GM12878 (cell line): ENCODE measurements around the gene FCHSD2. TPM values are rescaled to one million over a fixed set of nuclear protein-coding genes. Genes with fewer than 3 reads are reported as not detected.
A peak's percentile ranks its signal among the peaks of the same experiment; 100 is the strongest.

Source experiments
- ATAC-seq: fragments of 200-7000 bp; cut with Tn5 transposase; 3 replicates; pipeline ENCODE4 v1.9.1; 2020; ENCODE audit warnings: mild to moderate bottlenecking, moderate library complexity
- BruUV-seq: library from RNA; stranded (reverse); fragments of 400-500 nt; replicated peaks from 2 replicates; lab custom pipeline; 2021; lab: Mats Ljungman, UMichigan
- CTCF ChIA-PET: fragments of 300-600 bp; sonication (Branson Sonifier 250); formaldehyde crosslinking; extraction: SDS; loops from one replicate; lab custom pipeline; 2021; ENCODE audit warnings: inconsistent platforms; lab: Yijun Ruan, JAX
- POLR2A ChIA-PET: fragments of 350-600 bp; formaldehyde crosslinking; extraction: SDS; loops from one replicate; lab custom pipeline; 2021; ENCODE audit warnings: inconsistent platforms; lab: Charles Lee
- RAD21 ChIA-PET: fragments of 300-600 bp; sonication (Branson Sonifier 250); formaldehyde crosslinking; loops from one replicate; lab custom pipeline; 2023; ENCODE audit warnings: antibody characterized with exemption; ENCODE audit not compliant: unreplicated experiment; lab: Charles Lee
- SMC1A ChIA-PET: fragments of 300-600 bp; sonication (Branson Sonifier 250); formaldehyde crosslinking; loops from one replicate; lab custom pipeline; 2023; ENCODE audit not compliant: unreplicated experiment, uncharacterized antibody; lab: Charles Lee
- DNase-seq: peaks from one replicate; pipeline ENCODE4 v3.0.0-alpha.2; 2011; ENCODE audit warnings: low read depth, low spot score
- FAIRE-seq: peaks from 3 replicates; lab custom pipeline; 2011; peaks lifted over from hg19 to GRCh38; lab: Jason Lieb, UNC
- H2AFZ ChIP-seq: 2 replicates; pipeline ENCODE4 v1.6.0; 2011; ENCODE audit warnings: low read depth, low read length, control low read depth; ENCODE audit not compliant: control insufficient read depth
- H3K27ac ChIP-seq: 2 replicates; pipeline ENCODE4 v1.5.1; 2011; ENCODE audit warnings: control low read depth; ENCODE audit not compliant: control insufficient read depth, insufficient read depth
- H3K27me3 ChIP-seq, 2 experiments: replicated peaks in 1 of 2; 2 replicates each; pipeline versions ENCODE4 v1.6.0 to v1.6.1; 2011; ENCODE audit warnings: low read length in 1 of 2; ENCODE audit not compliant: control insufficient read depth in 2 of 2, insufficient read depth in 2 of 2
- H3K36me3 ChIP-seq, 2 experiments: 2 replicates each; pipeline ENCODE4 v1.5.1; 2011; ENCODE audit warnings: low read length in 1 of 2; ENCODE audit not compliant: control insufficient read depth in 2 of 2, insufficient read depth in 2 of 2
- H3K4me1 ChIP-seq: 2 replicates; pipeline ENCODE4 v1.6.1; 2011; ENCODE audit warnings: mild to moderate bottlenecking, low read length, moderate library complexity, mixed read lengths; ENCODE audit not compliant: control insufficient read depth, insufficient read depth
- H3K4me2 ChIP-seq: 2 replicates; pipeline ENCODE4 v1.6.0; 2011; ENCODE audit warnings: control low read depth; ENCODE audit not compliant: control insufficient read depth, insufficient read depth
- H3K4me3 ChIP-seq: fragments of 200-600 bp; sonication (generic); 2 replicates; pipeline ENCODE4 v1.5.1; 2016
- H3K79me2 ChIP-seq: 2 replicates; pipeline ENCODE4 v1.6.0; 2011; ENCODE audit warnings: low read length; ENCODE audit not compliant: control insufficient read depth, insufficient read depth
- H3K9ac ChIP-seq: 2 replicates; pipeline ENCODE4 v1.8.0; 2011; ENCODE audit warnings: low read length, control low read depth, mixed read lengths; ENCODE audit not compliant: control insufficient read depth, insufficient read depth
- H3K9me3 ChIP-seq: replicated peaks from 3 replicates; pipeline ENCODE4 v1.5.1; 2011; ENCODE audit warnings: mild to moderate bottlenecking, low read length; ENCODE audit not compliant: control insufficient read depth, insufficient read depth
- H4K20me1 ChIP-seq: 2 replicates; pipeline ENCODE4 v1.6.0; 2011; ENCODE audit not compliant: control insufficient read depth, insufficient read depth
- BHLHE40 ChIP-seq, 2 experiments: fragments of 450-650 bp in 1 of 2; IDR thresholded peaks; 2 replicates each; pipeline ENCODE4 v1.6.1; 2011 to 2017; ENCODE audit warnings: low read depth in 2 of 2, borderline replicate concordance in 1 of 2, improper control_type of control experiment in 1 of 2, low read length in 1 of 2, mild to moderate bottlenecking in 1 of 2
- CREM ChIP-seq: IDR thresholded peaks from 2 replicates; pipeline ENCODE4 v1.6.1; 2014; ENCODE audit warnings: antibody characterized with exemption, low read depth
- HDGF ChIP-seq: fragments of 450-650 bp; IDR thresholded peaks from 2 replicates; pipeline ENCODE4 v1.6.1; 2016; ENCODE audit warnings: antibody characterized with exemption
- IRF5 ChIP-seq: fragments of 450-650 bp; IDR thresholded peaks from 2 replicates; pipeline ENCODE4 v1.6.1; 2017; ENCODE audit warnings: borderline replicate concordance
- JUNB ChIP-seq: IDR thresholded peaks from 2 replicates; pipeline ENCODE4 v1.6.1; 2016; ENCODE audit warnings: antibody characterized with exemption, mild to moderate bottlenecking
- MEF2A ChIP-seq: IDR thresholded peaks from 2 replicates; pipeline ENCODE4 v1.6.1; 2011; ENCODE audit warnings: low read depth, mild to moderate bottlenecking, low read length, moderate library complexity; ENCODE audit not compliant: insufficient read depth
- NFIC ChIP-seq: IDR thresholded peaks from 2 replicates; pipeline ENCODE4 v1.6.1; 2012; ENCODE audit warnings: low read depth, mild to moderate bottlenecking, inconsistent platforms, low read length, moderate library complexity
- NFYA ChIP-seq: IDR thresholded peaks from 2 replicates; pipeline ENCODE4 v1.6.1; 2011; ENCODE audit warnings: low read depth, mild to moderate bottlenecking, low read length, improper control_type of control experiment, borderline replicate concordance
- NR2F1 ChIP-seq: fragments of 450-650 bp; conservative IDR thresholded peaks from 2 replicates; pipeline ENCODE4 v1.6.1; 2017; ENCODE audit warnings: mild to moderate bottlenecking
- RUNX3 ChIP-seq: IDR thresholded peaks from 2 replicates; pipeline ENCODE4 v1.6.1; 2012; ENCODE audit warnings: low read length, inconsistent platforms
- YY1 ChIP-seq: IDR thresholded peaks from 2 replicates; pipeline ENCODE4 v1.6.1; 2011; ENCODE audit warnings: low read depth, mild to moderate bottlenecking, low read length
- ZBTB40 ChIP-seq: fragments of 450-650 bp; IDR thresholded peaks from 2 replicates; pipeline ENCODE4 v1.6.1; 2016; ENCODE audit warnings: mild to moderate bottlenecking, moderate library complexity, borderline replicate concordance
- WGBS: methylation state at CpG from one replicate; pipeline ENCODE4 v1.1.6; 2016; ENCODE audit warnings: low lambda C conversion rate; ENCODE audit not compliant: insufficient replicate concordance, insufficient coverage; ENCODE audit errors: missing lambda C conversion rate; 5-methylcytosine and 5-hydroxymethylcytosine counted together
- in situ Hi-C: fragments of 300-500 bp; cut with MboI; formaldehyde crosslinking; loops from 9 replicates; pipeline ENCODE4 v1.14.3; 2018; ENCODE audit warnings: mixed read lengths
- intact Hi-C: fragments of 100-400 bp; cut with micrococcal nuclease; formaldehyde crosslinking; loops from one replicate; pipeline ENCODE4 v1.14.2; 2022; ENCODE audit not compliant: unreplicated experiment
- polyA plus RNA-seq, 11 experiments: library from polyadenylated mRNA; depleted of rRNA in 4 of 11; unstranded in 6 of 11; stranded (reverse) in 5 of 11; fragments of >200 nt; fragmentation: Nextera tagmentation in 4 of 11; fragmentation: Illumina TruSeq in 1 of 11; extraction: Ambion mirVana in 4 of 11; extraction: Trizol in 1 of 11; gene quantifications; 1 replicate in 1 of 11; 2 replicates in 10 of 11; pipeline versions ENCODE4 v1.2.1 to v1.2.3, GENCODE V29; 2011 to 2016; ENCODE audit warnings: inconsistent platforms in 2 of 11, missing spikeins in 2 of 11, low read depth in 1 of 11
- total RNA-seq, 4 experiments: library from RNA; depleted of rRNA in 3 of 4; stranded (reverse); fragments of >200 nt in 3 of 4; fragmentation: Illumina TruSeq in 1 of 4; extraction: Trizol in 1 of 4; gene quantifications; 2 replicates each; pipeline versions ENCODE4 v1.2.1 to v1.2.3, GENCODE V29; 2013 to 2021

FCHSD2 gene
- total and polyA plus RNA-seq, 10 of the 15 experiments (the other 5 are each of a cell fraction or from before 2014, with no cell fraction given), result 13.2 to 89.8 (median 47.8) TPM

GRCh38 chr11:72975778-72976521 lies 166.2 kb downstream of the FCHSD2 start (continued):
- TF ChIP-seq NFYA (no peak), NR2F1 (no peak), BHLHE40 (IDR thresholded peaks at IDR 0.05; ENCODE audit: borderline replicate concordance in 1 of 2, low read depth in 2 of 2, low read length in 1 of 2) (no peak), IRF5 (no peak)

GRCh38 chr11:72974487-72975205 lies 167.5 kb downstream of the FCHSD2 start:
- POLR2A ChIA-PET, result interaction anchor here (0.6 kb wide), 1 partner anchor 272 kb away, joined by 3 read pairs; no protein-coding TSS in a partner anchor
- 62% methylated on average over 3 of the region's 3 CpGs for WGBS
- FAIRE-seq (no peak), DNase-seq (no peak), ATAC-seq (0 out of 3 replicates have a peak, but pooled peaks have one; percentile 5)
- Histone ChIP-seq H3K27ac (peak overlapping the region; percentile 56), H4K20me1 (no peaks in the 10 kb centered on the region), H3K4me1 (peaks cover 27% of the 10 kb centered on the region), H3K79me2 (peaks cover 15% of the 10 kb centered on the region), H3K9ac (no peak overlapping the region), H3K4me3 (no peak overlapping the region), H3K36me3 (peaks cover 2 to 19% of the 10 kb centered on the region in 2 experiments), H3K27me3 (no peaks in the 10 kb centered on the region), H3K4me2 (no peak overlapping the region), H2AFZ (no peak overlapping the region), H3K9me3 (peaks cover 23% of the 10 kb centered on the region)
- in situ Hi-C loops, result no loop called here
- RAD21 ChIA-PET, result interaction anchor here (1.1 kb wide), 1 partner anchor 29 kb away, joined by 4 read pairs; no protein-coding TSS in a partner anchor
- BruUV-seq, result no TSS peak
- CTCF ChIA-PET, result interaction anchor here (1.8 kb wide), 1 partner anchor 163 kb away, joined by 4 read pairs; no protein-coding TSS in a partner anchor
- intact Hi-C loops, result loop anchor here (5.0 kb wide), 2 partner anchors 98 to 178 kb away; no protein-coding TSS in a partner anchor
- SMC1A ChIA-PET, result interaction anchor here (1.1 to 1.3 kb wide), 2 partner anchors 9 to 68 kb away, joined by 3 to 4 read pairs; no protein-coding TSS in a partner anchor
- TF ChIP-seq CREM, result peak; percentile 21; the same call in 1 of the 2 replicates
- TF ChIP-seq MEF2A, result peak; percentile 84; the same call in 1 of the 2 replicates
- TF ChIP-seq HDGF, result no peak
- peak; percentile 36; the same call in 1 of the 2 replicates for TF ChIP-seq RUNX3
- TF ChIP-seq ZBTB40, result no peak
- TF ChIP-seq JUNB, result peak; percentile 64; the same call in 1 of the 2 replicates
- TF ChIP-seq NFIC, result peak; percentile 59
- TF ChIP-seq YY1, result peak; percentile 67; the same call in 1 of the 2 replicates
- TF ChIP-seq, all 136 proteins: peak for 6
